Keratinocyte (primary cell): ENCODE data around the gene DENND4A. TPM values are rescaled to one million over a fixed set of nuclear protein-coding genes. Genes with fewer than 3 reads are reported as not detected.

Experiments used
- DNase-seq: peaks from one replicate; pipeline ENCODE4 v3.0.0-alpha.2; 2011; ENCODE audit warnings: low read depth, missing footprints, low spot score
- FAIRE-seq: peaks from 2 replicates; lab custom pipeline; 2011; peaks lifted over from hg19 to GRCh38; lab: Jason Lieb, UNC
- H2AFZ ChIP-seq: 2 replicates; pipeline ENCODE4 v1.6.0; 2012; ENCODE audit warnings: low read length, control low read depth, inconsistent platforms; ENCODE audit not compliant: control insufficient read depth
- H3K27ac ChIP-seq: 2 replicates; pipeline ENCODE4 v1.5.1; 2011; ENCODE audit warnings: low read length; ENCODE audit not compliant: control insufficient read depth, insufficient read depth
- H3K27me3 ChIP-seq: 3 replicates; pipeline ENCODE4 v1.6.0; 2011; ENCODE audit warnings: low read length; ENCODE audit not compliant: control insufficient read depth, insufficient read depth; ENCODE audit errors: extremely low read depth
- H3K36me3 ChIP-seq, 2 experiments: 2 replicates in 1 of 2; 3 replicates in 1 of 2; pipeline ENCODE4 v1.5.1; 2011; ENCODE audit warnings: low read length in 2 of 2, mild to moderate bottlenecking in 1 of 2; ENCODE audit not compliant: control insufficient read depth in 2 of 2, insufficient read depth in 2 of 2; ENCODE audit errors: extremely low read depth in 1 of 2
- H3K4me1 ChIP-seq: 3 replicates; pipeline ENCODE4 v1.5.1; 2011; ENCODE audit warnings: low read length; ENCODE audit not compliant: control insufficient read depth, insufficient read depth; ENCODE audit errors: extremely low read depth
- H3K4me2 ChIP-seq: 3 replicates; pipeline ENCODE4 v1.6.0; 2011; ENCODE audit warnings: low read depth, low read length; ENCODE audit not compliant: control insufficient read depth, insufficient read depth; ENCODE audit errors: extremely low read depth
- H3K4me3 ChIP-seq, 3 experiments: fragments of 200-600 bp in 1 of 3; sonication (generic) in 1 of 3; 2 replicates in 2 of 3; 3 replicates in 1 of 3; pipeline ENCODE4 v1.5.1; 2011 to 2016; ENCODE audit warnings: low read length in 3 of 3, mild to moderate bottlenecking in 3 of 3, control low read depth in 2 of 3, inconsistent platforms in 1 of 3, low read depth in 1 of 3, mixed read lengths in 1 of 3, mixed run types in 1 of 3, moderate library complexity in 1 of 3; ENCODE audit not compliant: control insufficient read depth in 2 of 3, insufficient read depth in 2 of 3; ENCODE audit errors: extremely low read depth in 1 of 3
- H3K79me2 ChIP-seq: 2 replicates; pipeline ENCODE4 v1.6.0; 2012; ENCODE audit warnings: low read length; ENCODE audit not compliant: control insufficient read depth, insufficient read depth
- H3K9ac ChIP-seq: 3 replicates; pipeline ENCODE4 v1.6.0; 2011; ENCODE audit warnings: low read length; ENCODE audit not compliant: control insufficient read depth, insufficient read depth; ENCODE audit errors: extremely low read depth
- H3K9me1 ChIP-seq: 3 replicates; pipeline ENCODE4 v1.6.0; 2011; ENCODE audit warnings: low read length; ENCODE audit not compliant: control insufficient read depth, insufficient read depth; ENCODE audit errors: extremely low read depth
- H3K9me3 ChIP-seq: 2 replicates; pipeline ENCODE4 v1.5.1; 2012; ENCODE audit warnings: low read depth, low read length; ENCODE audit not compliant: control insufficient read depth
- H4K20me1 ChIP-seq: 3 replicates; pipeline ENCODE4 v1.6.0; 2011; ENCODE audit warnings: low read length; ENCODE audit not compliant: control insufficient read depth, insufficient read depth; ENCODE audit errors: extremely low read depth
- CTCF ChIP-seq, 3 experiments: IDR thresholded peaks in 1 of 3; conservative IDR thresholded peaks in 1 of 3; optimal IDR thresholded peaks in 1 of 3; 2 replicates in 2 of 3; 3 replicates in 1 of 3; pipeline versions ENCODE3 to v1.5.1; 2011; ENCODE audit warnings: low read length in 3 of 3, mild to moderate bottlenecking in 3 of 3, moderate library complexity in 2 of 3, control low read depth in 1 of 3, inconsistent platforms in 1 of 3; ENCODE audit not compliant: insufficient read depth in 2 of 3; ENCODE audit errors: extremely low read depth in 1 of 3
- EZH2 ChIP-seq: IDR thresholded peaks from one replicate; pipeline ENCODE4 v1.6.1; 2012; ENCODE audit warnings: inconsistent platforms, mild to moderate bottlenecking, low read length, moderate library complexity
- dilution Hi-C: fragments of 300-500 bp; cut with MboI; formaldehyde crosslinking; loops from one replicate; pipeline ENCODE4 v1.7.0; 2020; ENCODE audit warnings: low sequenced_read_pairs; ENCODE audit not compliant: extremely low pct_ligation_motif_present
- polyA plus RNA-seq, 5 experiments: library from polyadenylated mRNA; depleted of rRNA in 3 of 5; stranded (reverse) in 3 of 5; stranded (forward) in 1 of 5; unstranded in 1 of 5; fragments of >200 nt; gene quantifications; 1 replicate in 1 of 5; 2 replicates in 3 of 5; 3 replicates in 1 of 5; pipeline versions ENCODE4 v1.2.1 to v1.2.3, GENCODE V29; 2011 to 2012; ENCODE audit warnings: missing spikeins in 2 of 5, low read depth in 1 of 5, low replicate concordance in 1 of 5

Gene DENND4A
- polyA plus RNA-seq, 1 donor (not counting 4 experiments of a cell fraction or from before 2014, with no cell fraction given): 10.0 TPM

GRCh38 chr15:65682404-65682911, 109.6 kb downstream of the DENND4A start:
- no peak for FAIRE-seq
- Histone ChIP-seq H3K9me3 (no peaks in the 10 kb centered on the region), H4K20me1 (no peaks in the 10 kb centered on the region), H3K36me3 (no peaks in the 10 kb centered on the region), H3K9ac (no peak overlapping the region), H3K4me2 (no peak overlapping the region), H3K4me3 (no peak overlapping the region), H2AFZ (no peak overlapping the region), H3K27ac (no peak overlapping the region), H3K9me1 (no peaks in the 10 kb centered on the region), H3K4me1 (no peaks in the 10 kb centered on the region), H3K79me2 (no peaks in the 10 kb centered on the region), H3K27me3 (no peaks in the 10 kb centered on the region)
- dilution Hi-C loops: no loop called here
- TF ChIP-seq EZH2 (no peak), CTCF (optimal IDR thresholded peaks at IDR 0.05 in 1 of 3, IDR thresholded peaks at IDR 0.05 in 1 of 3, conservative IDR thresholded peaks at IDR 0.05 in 1 of 3; ENCODE audit: extremely low read depth in 1 of 3, insufficient read depth in 2 of 3, low read length in 3 of 3) (no peak)
- no peak for DNase-seq

- no peak for TF ChIP-seq CTCF (optimal IDR thresholded peaks at IDR 0.05 in 1 of 3, IDR thresholded peaks at IDR 0.05 in 1 of 3, conservative IDR thresholded peaks at IDR 0.05 in 1 of 3; ENCODE audit: extremely low read depth in 1 of 3, insufficient read depth in 2 of 3, low read length in 3 of 3)
- TF ChIP-seq EZH2: no peak
- no peak overlapping the region for H2AFZ ChIP-seq
- H3K4me2 ChIP-seq: no peak overlapping the region
- H3K27me3 ChIP-seq: no peaks in the 10 kb centered on the region
- no peaks in the 10 kb centered on the region for H4K20me1 ChIP-seq
- H3K4me1 ChIP-seq: no peaks in the 10 kb centered on the region
- H3K4me3 ChIP-seq: no peak overlapping the region
- H3K79me2 ChIP-seq: no peaks in the 10 kb centered on the region
- FAIRE-seq (no peak), DNase-seq (no peak)
- H3K9me1 ChIP-seq: no peaks in the 10 kb centered on the region
- no peaks in the 10 kb centered on the region for H3K36me3 ChIP-seq
- H3K9ac ChIP-seq: no peak overlapping the region
- dilution Hi-C loops: no loop called here
- H3K27ac ChIP-seq: no peak overlapping the region
- no peaks in the 10 kb centered on the region for H3K9me3 ChIP-seq
Measured at GRCh38 chr15:65680544-65680943, 111.5 kb downstream of the DENND4A start.
